GM18511 (cell line): Measurements from ENCODE around the gene FOXN3.

Experiments
- ATAC-seq: cut with Tn5 transposase; IDR thresholded peaks from one replicate; pipeline ENCODE4 v1.9.1; 2021; ENCODE audit warnings: mild to moderate bottlenecking, moderate library complexity; ENCODE audit not compliant: unreplicated experiment

Gene FOXN3

GRCh38 chr14:89417091-89417464 is at the start of gene FOXN3:
Gene FOXN3, minus strand, starts transcription at chr14:89417233. Its CDS starts 4,757 bp downstream, at chr14:89412476.
- peak; percentile 53 for ATAC-seq

GRCh38 chr14:89466484-89466883 is 49.5 kb upstream of the FOXN3 start:
- ATAC-seq: peak; percentile 81

GRCh38 chr14:89465876-89466275 is 48.8 kb upstream of the FOXN3 start:
- no peak for ATAC-seq

GRCh38 chr14:89461256-89461655 is 44.2 kb upstream of the FOXN3 start:
- ATAC-seq: no peak

- ATAC-seq: no peak
These were observed 41.8 kb upstream of the FOXN3 start for GRCh38 chr14:89458713-89459420.

- ATAC-seq: no peak
These were observed 40.0 kb upstream of the FOXN3 start for GRCh38 chr14:89457007-89457406.

GRCh38 chr14:89455412-89455811 is 38.4 kb upstream of the FOXN3 start:
- ATAC-seq: no peak

- ATAC-seq: no peak
These were observed 38.0 kb upstream of the FOXN3 start for GRCh38 chr14:89454996-89455395.

- no peak for ATAC-seq
These were observed 35.2 kb upstream of the FOXN3 start for GRCh38 chr14:89452281-89452680.

GRCh38 chr14:89451229-89451628 is 34.2 kb upstream of the FOXN3 start:
- no peak for ATAC-seq

- ATAC-seq: no peak
These were observed 30.3 kb upstream of the FOXN3 start for GRCh38 chr14:89447182-89447944.

GRCh38 chr14:89445273-89445973 is 28.4 kb upstream of the FOXN3 start:
- ATAC-seq: peak; percentile 55

GRCh38 chr14:89444516-89445125 is 27.6 kb upstream of the FOXN3 start:
- ATAC-seq: no peak

- peak; percentile 54 for ATAC-seq
These were observed 27.0 kb upstream of the FOXN3 start for GRCh38 chr14:89444044-89444443.

GRCh38 chr14:89443042-89443629 is 26.1 kb upstream of the FOXN3 start:
- ATAC-seq: no peak

- ATAC-seq: no peak
These were observed 25.2 kb upstream of the FOXN3 start for GRCh38 chr14:89442280-89442679.

GRCh38 chr14:89440986-89441909 is 24.2 kb upstream of the FOXN3 start:
- ATAC-seq: no peak

GRCh38 chr14:89435892-89436656 is 19.0 kb upstream of the FOXN3 start:
- no peak for ATAC-seq

GRCh38 chr14:89435492-89435891 is 18.5 kb upstream of the FOXN3 start:
- no peak for ATAC-seq
